Neural progenitor cell (in vitro differentiated cells): Measurements from ENCODE around the gene CA12.

Source experiments
- CTCF ChIP-seq: fragments of 200-600 bp; sonication (generic); IDR thresholded peaks from 2 replicates; pipeline ENCODE4 v1.5.1; 2017; ENCODE audit warnings: antibody characterized with exemption, mild to moderate bottlenecking
- EZH2 ChIP-seq: fragments of 200-600 bp; sonication (generic); IDR thresholded peaks from 2 replicates; pipeline ENCODE4 v1.6.1; 2017; ENCODE audit warnings: antibody characterized with exemption, mild to moderate bottlenecking, moderate library complexity

- TF ChIP-seq CTCF, result no peak
- TF ChIP-seq EZH2, result no peak
Observed at GRCh38 chr15:63312286-63312685, 69.4 kb downstream of the CA12 start.
